GM12878 (cell line): Measurements from ENCODE around the gene DNAJC9. TPM values are rescaled to one million over a fixed set of nuclear protein-coding genes. Genes with fewer than 3 reads are reported as not detected.

Experiments
- ATAC-seq: fragments of 200-7000 bp; cut with Tn5 transposase; 3 replicates; pipeline ENCODE4 v1.9.1; 2020; ENCODE audit warnings: mild to moderate bottlenecking, moderate library complexity
- BruUV-seq: library from RNA; stranded (reverse); fragments of 400-500 nt; replicated peaks from 2 replicates; lab custom pipeline; 2021; lab: Mats Ljungman, UMichigan
- CTCF ChIA-PET: fragments of 300-600 bp; sonication (Branson Sonifier 250); formaldehyde crosslinking; extraction: SDS; loops from one replicate; lab custom pipeline; 2021; ENCODE audit warnings: inconsistent platforms; lab: Yijun Ruan, JAX
- POLR2A ChIA-PET: fragments of 350-600 bp; formaldehyde crosslinking; extraction: SDS; loops from one replicate; lab custom pipeline; 2021; ENCODE audit warnings: inconsistent platforms; lab: Charles Lee
- RAD21 ChIA-PET: fragments of 300-600 bp; sonication (Branson Sonifier 250); formaldehyde crosslinking; loops from one replicate; lab custom pipeline; 2023; ENCODE audit warnings: antibody characterized with exemption; ENCODE audit not compliant: unreplicated experiment; lab: Charles Lee
- SMC1A ChIA-PET: fragments of 300-600 bp; sonication (Branson Sonifier 250); formaldehyde crosslinking; loops from one replicate; lab custom pipeline; 2023; ENCODE audit not compliant: unreplicated experiment, uncharacterized antibody; lab: Charles Lee
- DNase-seq: peaks from one replicate; pipeline ENCODE4 v3.0.0-alpha.2; 2011; ENCODE audit warnings: low read depth, low spot score
- FAIRE-seq: peaks from 3 replicates; lab custom pipeline; 2011; peaks lifted over from hg19 to GRCh38; lab: Jason Lieb, UNC
- H2AFZ ChIP-seq: 2 replicates; pipeline ENCODE4 v1.6.0; 2011; ENCODE audit warnings: low read depth, low read length, control low read depth; ENCODE audit not compliant: control insufficient read depth
- H3K27ac ChIP-seq: 2 replicates; pipeline ENCODE4 v1.5.1; 2011; ENCODE audit warnings: control low read depth; ENCODE audit not compliant: control insufficient read depth, insufficient read depth
- H3K27me3 ChIP-seq, 2 experiments: replicated peaks in 1 of 2; 2 replicates each; pipeline versions ENCODE4 v1.6.0 to v1.6.1; 2011; ENCODE audit warnings: low read length in 1 of 2; ENCODE audit not compliant: control insufficient read depth in 2 of 2, insufficient read depth in 2 of 2
- H3K36me3 ChIP-seq, 2 experiments: 2 replicates each; pipeline ENCODE4 v1.5.1; 2011; ENCODE audit warnings: low read length in 1 of 2; ENCODE audit not compliant: control insufficient read depth in 2 of 2, insufficient read depth in 2 of 2
- H3K4me1 ChIP-seq: 2 replicates; pipeline ENCODE4 v1.6.1; 2011; ENCODE audit warnings: mild to moderate bottlenecking, low read length, moderate library complexity, mixed read lengths; ENCODE audit not compliant: control insufficient read depth, insufficient read depth
- H3K4me2 ChIP-seq: 2 replicates; pipeline ENCODE4 v1.6.0; 2011; ENCODE audit warnings: control low read depth; ENCODE audit not compliant: control insufficient read depth, insufficient read depth
- H3K4me3 ChIP-seq: fragments of 200-600 bp; sonication (generic); 2 replicates; pipeline ENCODE4 v1.5.1; 2016
- H3K79me2 ChIP-seq: 2 replicates; pipeline ENCODE4 v1.6.0; 2011; ENCODE audit warnings: low read length; ENCODE audit not compliant: control insufficient read depth, insufficient read depth
- H3K9ac ChIP-seq: 2 replicates; pipeline ENCODE4 v1.8.0; 2011; ENCODE audit warnings: low read length, control low read depth, mixed read lengths; ENCODE audit not compliant: control insufficient read depth, insufficient read depth
- H3K9me3 ChIP-seq: replicated peaks from 3 replicates; pipeline ENCODE4 v1.5.1; 2011; ENCODE audit warnings: mild to moderate bottlenecking, low read length; ENCODE audit not compliant: control insufficient read depth, insufficient read depth
- H4K20me1 ChIP-seq: 2 replicates; pipeline ENCODE4 v1.6.0; 2011; ENCODE audit not compliant: control insufficient read depth, insufficient read depth
- BCL3 ChIP-seq: IDR thresholded peaks from 2 replicates; pipeline ENCODE4 v1.6.1; 2011; ENCODE audit warnings: borderline replicate concordance, low read depth, mild to moderate bottlenecking, moderate library complexity, low read length; ENCODE audit not compliant: insufficient read depth, poor library complexity, severe bottlenecking
- GATAD2B ChIP-seq: fragments of 450-650 bp; conservative IDR thresholded peaks from 2 replicates; pipeline ENCODE4 v1.6.1; 2017; ENCODE audit warnings: low read depth, mild to moderate bottlenecking, moderate library complexity
- HCFC1 ChIP-seq: fragments of 150-350 bp; IDR thresholded peaks from 2 replicates; pipeline ENCODE4 v1.6.1; 2014; ENCODE audit warnings: low read length
- JUNB ChIP-seq: IDR thresholded peaks from 2 replicates; pipeline ENCODE4 v1.6.1; 2016; ENCODE audit warnings: antibody characterized with exemption, mild to moderate bottlenecking
- NFYB ChIP-seq: IDR thresholded peaks from 2 replicates; pipeline ENCODE4 v1.6.1; 2011; ENCODE audit warnings: low read depth, mild to moderate bottlenecking, low read length, improper control_type of control experiment, moderate library complexity; ENCODE audit not compliant: insufficient read depth
- NR2C2 ChIP-seq: IDR thresholded peaks from 2 replicates; pipeline ENCODE4 v1.6.1; 2011; ENCODE audit warnings: borderline replicate concordance, low read depth; ENCODE audit not compliant: control insufficient read depth, insufficient read length
- PAX5 ChIP-seq: IDR thresholded peaks from 2 replicates; pipeline ENCODE4 v1.6.1; 2011; ENCODE audit warnings: low read depth, low read length, borderline replicate concordance
- PBX3 ChIP-seq: IDR thresholded peaks from 2 replicates; pipeline ENCODE4 v1.6.1; 2011; ENCODE audit warnings: mild to moderate bottlenecking, low read depth, low read length, moderate library complexity; ENCODE audit not compliant: insufficient replicate concordance
- POLR2AphosphoS5 ChIP-seq: IDR thresholded peaks from 2 replicates; pipeline ENCODE4 v1.6.1; 2011; ENCODE audit warnings: mild to moderate bottlenecking, low read length, inconsistent platforms
- RCOR1 ChIP-seq: conservative IDR thresholded peaks from 2 replicates; pipeline ENCODE4 v1.6.1; 2012; ENCODE audit warnings: low read depth, low read length, improper control_type of control experiment
- RELA ChIP-seq: fragments of 450-650 bp; IDR thresholded peaks from 2 replicates; pipeline ENCODE4 v1.8.0; 2014; ENCODE audit warnings: borderline replicate concordance; ENCODE audit not compliant: partially characterized antibody
- SP1 ChIP-seq: IDR thresholded peaks from one replicate; pipeline ENCODE4 v1.6.1; 2011; ENCODE audit warnings: low read depth, low read length
- YY1 ChIP-seq: IDR thresholded peaks from 2 replicates; pipeline ENCODE4 v1.6.1; 2011; ENCODE audit warnings: low read depth, mild to moderate bottlenecking, low read length
- ZBTB11 ChIP-seq: fragments of 450-650 bp; formaldehyde crosslinking; IDR thresholded peaks from 2 replicates; pipeline ENCODE4 v1.5.0; 2022; ENCODE audit warnings: mild to moderate bottlenecking, missing genetic modification characterization
- ZBTB33 ChIP-seq: fragments of 450-650 bp; IDR thresholded peaks from 2 replicates; pipeline ENCODE4 v1.6.1; 2017; ENCODE audit warnings: mild to moderate bottlenecking
- ZNF24 ChIP-seq: fragments of 450-650 bp; IDR thresholded peaks from 2 replicates; pipeline ENCODE4 v1.6.1; 2017; ENCODE audit warnings: antibody characterized with exemption, mild to moderate bottlenecking
- WGBS: methylation state at CpG from one replicate; pipeline ENCODE4 v1.1.6; 2016; ENCODE audit warnings: low lambda C conversion rate; ENCODE audit not compliant: insufficient replicate concordance, insufficient coverage; ENCODE audit errors: missing lambda C conversion rate; 5-methylcytosine and 5-hydroxymethylcytosine counted together
- in situ Hi-C: fragments of 300-500 bp; cut with MboI; formaldehyde crosslinking; loops from 9 replicates; pipeline ENCODE4 v1.14.3; 2018; ENCODE audit warnings: mixed read lengths
- intact Hi-C: fragments of 100-400 bp; cut with micrococcal nuclease; formaldehyde crosslinking; loops from one replicate; pipeline ENCODE4 v1.14.2; 2022; ENCODE audit not compliant: unreplicated experiment
- polyA plus RNA-seq, 11 experiments: library from polyadenylated mRNA; depleted of rRNA in 4 of 11; unstranded in 6 of 11; stranded (reverse) in 5 of 11; fragments of >200 nt; fragmentation: Nextera tagmentation in 4 of 11; fragmentation: Illumina TruSeq in 1 of 11; extraction: Ambion mirVana in 4 of 11; extraction: Trizol in 1 of 11; gene quantifications; 1 replicate in 1 of 11; 2 replicates in 10 of 11; pipeline versions ENCODE4 v1.2.1 to v1.2.3, GENCODE V29; 2011 to 2016; ENCODE audit warnings: inconsistent platforms in 2 of 11, missing spikeins in 2 of 11, low read depth in 1 of 11
- total RNA-seq, 4 experiments: library from RNA; depleted of rRNA in 3 of 4; stranded (reverse); fragments of >200 nt in 3 of 4; fragmentation: Illumina TruSeq in 1 of 4; extraction: Trizol in 1 of 4; gene quantifications; 2 replicates each; pipeline versions ENCODE4 v1.2.1 to v1.2.3, GENCODE V29; 2013 to 2021

Gene DNAJC9
- total and polyA plus RNA-seq, 10 of the 15 experiments (the other 5 are each of a cell fraction or from before 2014, with no cell fraction given): 15.0 to 72.9 (median 41.8) TPM

- H3K27me3 ChIP-seq: no peaks in the 10 kb centered on the region
- RAD21 ChIA-PET: interaction anchor here (1.2 kb wide), 1 partner anchor 43 kb away, joined by 3 read pairs; the partner anchor contains the start of gene FAM149B1
- no peaks in the 10 kb centered on the region for H4K20me1 ChIP-seq
- SMC1A ChIA-PET: interaction anchor here (1.3 kb wide), 1 partner anchor 41 kb away, joined by 3 read pairs; no protein-coding TSS in a partner anchor
- no peaks in the 10 kb centered on the region for H3K4me1 ChIP-seq
- no peaks in the 10 kb centered on the region; a peak in 1 of 4 replicates for H3K36me3 ChIP-seq
- no peaks in the 10 kb centered on the region for H3K79me2 ChIP-seq
- FAIRE-seq (no peak), ATAC-seq (no peak), DNase-seq (no peak)
- intact Hi-C loops: no loop called here
- no peak overlapping the region for H2AFZ ChIP-seq
- in situ Hi-C loops: no loop called here
- POLR2A ChIA-PET: no interaction called here
- CTCF ChIA-PET: interaction anchor here (1.0 kb wide), 1 partner anchor 34 kb away, joined by 4 read pairs; no protein-coding TSS in a partner anchor
- no peak overlapping the region for H3K9ac ChIP-seq
- no peak overlapping the region for H3K27ac ChIP-seq
- no peak overlapping the region for H3K4me2 ChIP-seq
- no peak overlapping the region for H3K4me3 ChIP-seq
- BruUV-seq: no TSS peak
- H3K9me3 ChIP-seq: no peaks in the 10 kb centered on the region
- 91% methylated on average over 4 of the region's 4 CpGs for WGBS
- no peak for TF ChIP-seq JUNB
- TF ChIP-seq POLR2AphosphoS5: no peak
- no peak for TF ChIP-seq ZNF24
- TF ChIP-seq SP1: no peak
- TF ChIP-seq ZBTB33: no peak
- TF ChIP-seq PAX5: no peak
- no peak for TF ChIP-seq RCOR1
- no peak for TF ChIP-seq RELA
- TF ChIP-seq ZBTB11 (CRISPR knock-in tag): no peak
- no peak for TF ChIP-seq NFYB
- no peak for TF ChIP-seq NR2C2
- TF ChIP-seq YY1: no peak
- no peak for TF ChIP-seq HCFC1
- no peak for TF ChIP-seq PBX3
- no peak for TF ChIP-seq GATAD2B
- no peak for TF ChIP-seq BCL3
Observed at GRCh38 chr10:73211106-73211811, 35.8 kb downstream of the DNAJC9 start.
